Parathyroid adenoma (tissue), 2 donors: ENCODE data around the gene CEP43.

Source experiments
- H2AFZ ChIP-seq: fragments of 300-600 bp; sonication (generic); one replicate; pipeline ENCODE4 v1.7.0; 2017; ENCODE audit warnings: antibody characterized with exemption, mild to moderate bottlenecking
- H3K27ac ChIP-seq: fragments of 300-600 bp; sonication (generic); one replicate; pipeline ENCODE4 v1.7.0; 2017
- H3K27me3 ChIP-seq: fragments of 300-600 bp; sonication (generic); one replicate; pipeline ENCODE4 v1.7.0; 2017; ENCODE audit warnings: low read length; ENCODE audit not compliant: control insufficient read depth, insufficient read depth
- H3K36me3 ChIP-seq: fragments of 300-600 bp; sonication (generic); one replicate; pipeline ENCODE4 v1.7.0; 2017; ENCODE audit warnings: low read length; ENCODE audit not compliant: control insufficient read depth, insufficient read depth
- H3K4me1 ChIP-seq: fragments of 300-600 bp; sonication (generic); one replicate; pipeline ENCODE4 v1.7.0; 2017; ENCODE audit warnings: control low read depth
- H3K4me2 ChIP-seq: fragments of 300-600 bp; sonication (generic); one replicate; pipeline ENCODE4 v1.7.0; 2017; ENCODE audit warnings: low read length
- H3K4me3 ChIP-seq: fragments of 300-600 bp; sonication (generic); one replicate; pipeline ENCODE4 v1.7.0; 2017; ENCODE audit warnings: low read depth, low read length
- H3K79me2 ChIP-seq: fragments of 300-600 bp; sonication (generic); one replicate; pipeline ENCODE4 v1.7.0; 2017; ENCODE audit warnings: control low read depth
- H3K9ac ChIP-seq: fragments of 300-600 bp; sonication (generic); one replicate; pipeline ENCODE4 v1.7.0; 2017; ENCODE audit warnings: mild to moderate bottlenecking
- H3K9me3 ChIP-seq: fragments of 300-600 bp; sonication (generic); one replicate; pipeline ENCODE4 v1.7.0; 2017; ENCODE audit warnings: low read length; ENCODE audit not compliant: control insufficient read depth
- TF ChIP-seq, protein P1 (sequence below): fragments of 300-600 bp; sonication (generic); IDR thresholded peaks from one replicate; pipeline ENCODE4 v1.7.0; 2017; ENCODE audit warnings: antibody characterized with exemption, mild to moderate bottlenecking
- donor health status: primary hyperparathyroidism.

Gene CEP43

DNA sequence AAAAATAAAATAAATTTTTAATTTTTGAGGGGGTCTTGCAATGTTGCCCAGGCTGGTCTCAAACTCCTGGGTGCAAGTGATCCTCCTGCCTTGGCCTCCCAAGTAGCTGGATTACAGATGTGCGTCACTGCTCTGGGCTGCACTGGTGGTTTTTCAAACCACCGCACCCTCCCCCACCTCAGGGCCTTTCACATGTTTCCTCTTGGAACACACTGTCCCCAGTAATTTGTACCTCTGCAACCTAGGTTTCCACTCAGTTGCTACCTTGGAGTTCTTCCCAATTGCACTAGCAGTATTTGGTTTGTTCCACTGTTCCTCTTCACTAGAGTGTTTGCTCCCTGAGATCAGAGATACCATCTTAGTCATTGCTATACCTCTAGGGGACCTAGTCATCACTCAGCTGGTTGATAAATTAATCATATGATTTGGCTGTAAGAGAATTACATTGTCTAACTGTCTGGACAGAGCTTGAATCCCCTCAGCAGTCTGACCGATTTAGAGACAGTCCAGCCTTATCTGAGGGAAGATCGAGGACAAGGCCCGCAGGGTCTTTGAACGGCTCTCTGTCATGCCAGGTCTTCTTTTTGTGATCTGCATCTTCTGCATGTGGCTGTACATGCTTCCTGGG, 32.0 kb downstream of the CEP43 start:
- Histone ChIP-seq H3K27ac (peak overlapping the region; percentile 30), H3K9ac (no peak overlapping the region), H3K27me3 (no peaks in the 10 kb centered on the region), H3K4me1 (peaks cover 7% of the 10 kb centered on the region), H3K4me2 (no peak overlapping the region), H3K9me3 (no peaks in the 10 kb centered on the region), H3K36me3 (no peaks in the 10 kb centered on the region), H3K4me3 (no peak overlapping the region), H3K79me2 (peaks cover 2% of the 10 kb centered on the region), H2AFZ (peak overlapping the region; percentile 3)
- TF ChIP-seq, protein P1, sequence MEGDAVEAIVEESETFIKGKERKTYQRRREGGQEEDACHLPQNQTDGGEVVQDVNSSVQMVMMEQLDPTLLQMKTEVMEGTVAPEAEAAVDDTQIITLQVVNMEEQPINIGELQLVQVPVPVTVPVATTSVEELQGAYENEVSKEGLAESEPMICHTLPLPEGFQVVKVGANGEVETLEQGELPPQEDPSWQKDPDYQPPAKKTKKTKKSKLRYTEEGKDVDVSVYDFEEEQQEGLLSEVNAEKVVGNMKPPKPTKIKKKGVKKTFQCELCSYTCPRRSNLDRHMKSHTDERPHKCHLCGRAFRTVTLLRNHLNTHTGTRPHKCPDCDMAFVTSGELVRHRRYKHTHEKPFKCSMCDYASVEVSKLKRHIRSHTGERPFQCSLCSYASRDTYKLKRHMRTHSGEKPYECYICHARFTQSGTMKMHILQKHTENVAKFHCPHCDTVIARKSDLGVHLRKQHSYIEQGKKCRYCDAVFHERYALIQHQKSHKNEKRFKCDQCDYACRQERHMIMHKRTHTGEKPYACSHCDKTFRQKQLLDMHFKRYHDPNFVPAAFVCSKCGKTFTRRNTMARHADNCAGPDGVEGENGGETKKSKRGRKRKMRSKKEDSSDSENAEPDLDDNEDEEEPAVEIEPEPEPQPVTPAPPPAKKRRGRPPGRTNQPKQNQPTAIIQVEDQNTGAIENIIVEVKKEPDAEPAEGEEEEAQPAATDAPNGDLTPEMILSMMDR = no peak

DNA sequence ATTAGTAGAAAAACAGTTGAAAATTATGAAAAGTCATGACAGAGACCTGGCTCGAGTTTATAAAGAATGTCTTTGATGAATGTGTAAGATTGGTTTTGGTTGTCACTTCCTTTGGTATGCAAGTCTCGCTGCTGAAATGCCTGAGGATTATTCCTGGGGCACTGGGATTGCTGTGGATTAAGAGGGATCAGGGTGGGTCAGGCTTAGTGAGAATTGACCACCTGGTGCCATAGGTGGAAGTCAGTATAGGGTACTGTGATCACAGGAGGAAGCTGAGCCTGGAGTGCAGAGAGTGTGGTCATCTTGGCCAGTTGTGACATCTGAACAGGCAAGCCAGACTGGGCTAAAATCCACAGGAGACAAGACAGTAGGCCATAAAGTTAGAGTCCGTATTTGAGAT, 34.9 kb downstream of the CEP43 start:
- Histone ChIP-seq H3K4me2 (no peak overlapping the region), H3K27me3 (no peaks in the 10 kb centered on the region), H3K9me3 (no peaks in the 10 kb centered on the region), H3K36me3 (no peaks in the 10 kb centered on the region), H3K4me1 (peaks cover 7% of the 10 kb centered on the region), H2AFZ (no peak overlapping the region), H3K27ac (no peak overlapping the region), H3K79me2 (peaks cover 2% of the 10 kb centered on the region), H3K4me3 (no peak overlapping the region), H3K9ac (no peak overlapping the region)
- TF ChIP-seq, protein P1 = no peak

DNA sequence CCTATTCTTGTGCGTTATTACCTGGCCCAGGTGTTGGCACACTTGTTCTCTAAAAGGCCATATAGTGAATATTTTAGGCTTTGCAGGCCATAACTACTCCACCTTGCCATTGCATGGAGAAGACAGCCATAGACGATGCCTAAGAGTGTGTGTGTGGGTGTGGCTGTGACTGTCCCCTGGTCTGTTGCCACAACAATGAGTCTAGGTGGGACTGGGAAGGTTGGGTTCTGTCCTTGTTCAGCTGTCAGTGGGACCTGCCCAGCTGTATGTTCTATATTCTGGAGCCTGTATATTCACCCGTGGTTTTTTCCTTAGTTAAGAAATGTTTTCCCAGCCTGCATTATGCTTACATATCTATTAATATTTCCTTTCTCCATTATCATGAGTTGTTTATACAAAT, 38.6 kb downstream of the CEP43 start:
- no peaks in the 10 kb centered on the region for H3K36me3 ChIP-seq
- H3K4me1 ChIP-seq = no peaks in the 10 kb centered on the region
- H3K9ac ChIP-seq = no peak overlapping the region
- H3K27ac ChIP-seq = no peak overlapping the region
- no peak overlapping the region for H3K4me3 ChIP-seq
- peaks cover 2% of the 10 kb centered on the region for H3K79me2 ChIP-seq
- no peak overlapping the region for H3K4me2 ChIP-seq
- no peak overlapping the region for H2AFZ ChIP-seq
- no peaks in the 10 kb centered on the region for H3K9me3 ChIP-seq
- TF ChIP-seq, protein P1 = no peak
- H3K27me3 ChIP-seq = no peaks in the 10 kb centered on the region

DNA sequence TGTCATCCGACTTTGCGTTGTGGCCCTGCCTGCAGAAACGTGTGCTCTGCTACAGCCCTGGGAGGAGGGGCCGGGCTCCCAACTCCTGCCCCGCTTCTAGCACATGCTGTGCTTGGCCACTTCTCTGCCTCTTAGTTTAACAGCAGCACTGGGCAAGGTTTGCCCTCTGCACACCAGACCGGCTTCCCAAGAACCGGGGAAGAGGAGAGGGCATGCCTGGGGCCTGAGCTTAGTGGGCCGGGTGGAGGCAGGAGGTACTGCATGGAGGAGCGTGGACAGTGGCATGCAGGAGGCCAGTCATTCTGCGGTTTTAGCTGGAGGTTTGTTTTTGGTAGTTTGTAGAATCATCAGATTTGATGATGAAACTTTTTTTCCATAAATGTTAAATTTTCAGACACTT, 45.5 kb downstream of the CEP43 start:
- TF ChIP-seq, protein P1 = no peak
- Histone ChIP-seq H3K4me2 (no peak overlapping the region), H3K27ac (no peak overlapping the region), H3K79me2 (no peaks in the 10 kb centered on the region), H3K27me3 (no peaks in the 10 kb centered on the region), H2AFZ (no peak overlapping the region), H3K9ac (no peak overlapping the region), H3K36me3 (no peaks in the 10 kb centered on the region), H3K9me3 (no peaks in the 10 kb centered on the region), H3K4me3 (no peak overlapping the region), H3K4me1 (no peaks in the 10 kb centered on the region)

DNA sequence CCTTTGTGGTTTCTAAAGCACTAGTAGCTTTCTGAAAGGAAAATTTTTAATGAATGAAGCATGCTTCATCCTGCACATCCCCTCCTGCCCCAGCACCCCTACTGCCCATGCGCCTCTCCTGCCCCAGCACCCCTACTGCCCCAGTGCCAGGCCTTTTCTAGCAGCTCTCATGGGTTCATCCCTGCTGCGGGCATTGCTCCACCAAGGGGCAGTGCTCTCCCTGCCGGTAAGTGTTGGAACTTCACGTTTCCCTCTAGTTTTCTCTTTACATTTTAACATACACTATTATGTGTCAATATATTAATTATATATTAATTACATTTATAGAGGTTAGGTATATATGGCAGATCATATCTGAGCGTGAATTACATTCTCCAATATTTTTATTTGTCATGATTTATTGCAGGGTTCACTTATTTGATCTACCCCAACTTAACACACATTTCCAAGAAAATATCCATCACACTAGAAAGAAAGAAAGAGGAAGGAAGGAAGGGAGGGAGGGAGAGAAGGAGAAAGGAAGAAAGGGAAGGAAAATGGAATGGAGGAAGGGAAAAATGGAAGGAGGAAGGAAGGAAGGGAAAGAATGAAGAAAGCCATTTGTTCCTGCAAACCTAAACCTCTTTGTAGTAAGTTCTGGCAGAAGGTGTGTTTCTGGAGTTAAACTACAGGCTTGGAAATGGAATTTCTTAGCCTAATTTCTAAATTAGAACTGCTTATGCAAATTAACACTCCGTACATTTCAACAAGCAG, 46.8 kb downstream of the CEP43 start:
- H3K27me3 ChIP-seq = no peaks in the 10 kb centered on the region
- TF ChIP-seq, protein P1 = no peak
- no peaks in the 10 kb centered on the region for H3K79me2 ChIP-seq
- no peak overlapping the region for H3K4me3 ChIP-seq
- H3K27ac ChIP-seq = no peak overlapping the region
- no peaks in the 10 kb centered on the region for H3K4me1 ChIP-seq
- H3K9ac ChIP-seq = no peak overlapping the region
- H3K36me3 ChIP-seq = no peaks in the 10 kb centered on the region
- no peak overlapping the region for H3K4me2 ChIP-seq
- no peak overlapping the region for H2AFZ ChIP-seq
- no peaks in the 10 kb centered on the region for H3K9me3 ChIP-seq
